ENCODE data around the gene LRP2. TPM values are rescaled to one million over a fixed set of nuclear protein-coding genes. Genes with fewer than 3 reads are reported as not detected.

LRP2 gene
- total and polyA plus RNA-seq, 10 of the 15 experiments (the other 5 are each of a cell fraction or from before 2014, with no cell fraction given) = 0.01 to 0.19 (median 0.06) TPM; not detected in 5

- H3K4me3 ChIP-seq = no peak overlapping the region
- H4K20me1 ChIP-seq (ENCODE audit: control insufficient read depth, insufficient read depth) = no peaks in the 10 kb centered on the region
- 35% methylated on average over 21 of the region's 21 CpGs for WGBS (ENCODE audit: insufficient coverage, insufficient replicate concordance, low lambda C conversion rate, missing lambda C conversion rate)
- peak; percentile 95 for ATAC-seq
- H3K36me3 ChIP-seq (ENCODE audit: control insufficient read depth in 2 of 2, insufficient read depth in 2 of 2, low read length in 1 of 2) = no peaks in the 10 kb centered on the region
- H3K9me3 ChIP-seq (replicated peaks; ENCODE audit: control insufficient read depth, insufficient read depth, low read length) = no peaks in the 10 kb centered on the region
- H3K27ac ChIP-seq (ENCODE audit: control insufficient read depth, insufficient read depth) = no peak overlapping the region
- TF ChIP-seq CTCF (IDR thresholded peaks at IDR 0.05 in 2 of 3, conservative IDR thresholded peaks at IDR 0.05 in 1 of 3; ENCODE audit: control insufficient read depth in 2 of 3, extremely low read depth in 1 of 3, insufficient read depth in 1 of 3, low read depth in 3 of 3, low read length in 3 of 3) (peak; percentile 79 to 88 (median 83)), SMC3 (IDR thresholded peaks at IDR 0.05; ENCODE audit: borderline replicate concordance, low read length) (peak; percentile 51), RAD21 (IDR thresholded peaks at IDR 0.05; ENCODE audit: insufficient read depth, low read depth, low read length) (peak; percentile 81), SRF (IDR thresholded peaks at IDR 0.05; ENCODE audit: low read depth in 2 of 2, low read length in 2 of 2) (no peak)
- no peak overlapping the region for H2AFZ ChIP-seq (ENCODE audit: control insufficient read depth, low read depth, low read length)
- no peaks in the 10 kb centered on the region for H3K79me2 ChIP-seq (ENCODE audit: control insufficient read depth, insufficient read depth, low read length)
- no peak for DNase-seq (ENCODE audit: low read depth, low spot score)
- ChIA-PET SMC1A (ENCODE audit: uncharacterized antibody, unreplicated experiment) (interaction anchor here (0.8 to 3.1 kb wide), 5 partner anchors 11 to 817 kb away, joined by 3 to 25 read pairs (median 6); no protein-coding TSS in a partner anchor), POLR2A (interaction anchor here (0.6 kb wide), 1 partner anchor 34 kb away, joined by 3 read pairs; no protein-coding TSS in a partner anchor), CTCF (interaction anchor here (0.5 to 6.4 kb wide), 27 partner anchors 8 to 1370 kb away, joined by 3 to 105 read pairs (median 4); no protein-coding TSS in a partner anchor), RAD21 (ENCODE audit: unreplicated experiment) (interaction anchor here (1.1 to 2.1 kb wide), 4 partner anchors 22 to 32 kb away, joined by 3 to 18 read pairs (median 8); no protein-coding TSS in a partner anchor)
- no TSS peak for BruUV-seq (replicated peaks)
- no peaks in the 10 kb centered on the region; a peak in 1 of 4 replicates for H3K27me3 ChIP-seq (replicated peaks in 1 of 2; ENCODE audit: control insufficient read depth in 2 of 2, insufficient read depth in 2 of 2, low read length in 1 of 2)
- peak; percentile 56 for FAIRE-seq
- 0 out of 2 replicates have a peak, but pooled peaks cover 4% of the 10 kb centered on the region for H3K4me1 ChIP-seq (ENCODE audit: control insufficient read depth, insufficient read depth, low read length)
- in situ Hi-C loops (cut with MboI) = loop anchor here (25.0 kb wide), 1 partner anchor 803 kb away; no protein-coding TSS in a partner anchor
- H3K9ac ChIP-seq (ENCODE audit: control insufficient read depth, insufficient read depth, low read length) = no peak overlapping the region
- H3K4me2 ChIP-seq (ENCODE audit: control insufficient read depth, insufficient read depth) = no peak overlapping the region
- intact Hi-C loops (cut with micrococcal nuclease; ENCODE audit: unreplicated experiment) = loop anchor here (1.0 to 2.0 kb wide), 2 partner anchors 23 to 287 kb away; no protein-coding TSS in a partner anchor
These were observed 252.6 kb downstream of the LRP2 start for GRCh38 chr2:169109502-169110409.

All from GM12878 (cell line).